H9 (cell line): ENCODE results near the gene PIK3CD. TPM values are rescaled to one million over a fixed set of nuclear protein-coding genes. Genes with fewer than 3 reads are reported as not detected.
A peak's percentile ranks its signal among the peaks of the same experiment; 100 is the strongest.

Source experiments
- DNase-seq: peaks from one replicate; pipeline ENCODE4 v3.0.0-alpha.2; 2017
- H2AFZ ChIP-seq: one replicate; pipeline ENCODE4 v1.6.1; 2013; ENCODE audit warnings: mild to moderate bottlenecking, low read length, control low read depth, moderate library complexity
- H2AK5ac ChIP-seq: 2 replicates; pipeline ENCODE4 v1.6.1; 2013; ENCODE audit warnings: low read length, control low read depth, mixed read lengths; ENCODE audit not compliant: insufficient read length
- H2BK120ac ChIP-seq: one replicate; pipeline ENCODE4 v1.6.1; 2013; ENCODE audit warnings: low read depth, mild to moderate bottlenecking, low read length, control low read depth, inconsistent platforms; ENCODE audit not compliant: poor library complexity, severe bottlenecking
- H2BK12ac ChIP-seq: 2 replicates; pipeline ENCODE4 v1.6.1; 2013; ENCODE audit warnings: low read length, control low read depth, mixed read lengths, low read depth; ENCODE audit not compliant: insufficient read length
- H2BK15ac ChIP-seq: 2 replicates; pipeline ENCODE4 v1.6.1; 2013; ENCODE audit warnings: low read depth, low read length, control low read depth
- H2BK20ac ChIP-seq: one replicate; pipeline ENCODE4 v1.6.1; 2013; ENCODE audit warnings: low read depth, mild to moderate bottlenecking, low read length, control low read depth, inconsistent platforms; ENCODE audit not compliant: poor library complexity, severe bottlenecking
- H2BK5ac ChIP-seq: 2 replicates; pipeline ENCODE4 v1.6.1; 2013; ENCODE audit warnings: low read length, control low read depth, mixed read lengths; ENCODE audit not compliant: insufficient read length
- H3K14ac ChIP-seq: 2 replicates; pipeline ENCODE4 v1.6.1; 2013; ENCODE audit warnings: low read length, control low read depth; ENCODE audit not compliant: insufficient read depth
- H3K18ac ChIP-seq: 2 replicates; pipeline ENCODE4 v1.6.1; 2013; ENCODE audit warnings: low read depth, mild to moderate bottlenecking, mixed read lengths, low read length, control low read depth; ENCODE audit not compliant: insufficient read length
- H3K23ac ChIP-seq: 2 replicates; pipeline ENCODE4 v1.6.1; 2013; ENCODE audit warnings: low read length, control low read depth, mixed read lengths, low read depth; ENCODE audit not compliant: insufficient read length
- H3K23me2 ChIP-seq: 2 replicates; pipeline ENCODE4 v1.6.1; 2013; ENCODE audit warnings: low read depth, mild to moderate bottlenecking, mixed read lengths, low read length, control low read depth; ENCODE audit not compliant: insufficient read length, poor library complexity, severe bottlenecking
- H3K27ac ChIP-seq: 2 replicates; pipeline ENCODE4 v1.5.1; 2013; ENCODE audit warnings: low read length, control low read depth, mixed read lengths, low read depth; ENCODE audit not compliant: insufficient read length
- H3K27me3 ChIP-seq: 2 replicates; pipeline ENCODE4 v1.6.1; 2013; ENCODE audit warnings: low read length, control low read depth, inconsistent platforms; ENCODE audit not compliant: insufficient read depth
- H3K4ac ChIP-seq: 2 replicates; pipeline ENCODE4 v1.6.1; 2013; ENCODE audit warnings: low read depth, mild to moderate bottlenecking, control low read depth, inconsistent platforms, low read length, moderate library complexity
- H3K4me1 ChIP-seq: 2 replicates; pipeline ENCODE4 v1.6.1; 2013; ENCODE audit warnings: low read length, control low read depth, inconsistent platforms; ENCODE audit not compliant: insufficient read depth
- H3K4me2 ChIP-seq: 2 replicates; pipeline ENCODE4 v1.6.1; 2013; ENCODE audit warnings: low read length, control low read depth, mixed read lengths; ENCODE audit not compliant: insufficient read length, insufficient read depth
- H3K56ac ChIP-seq: 2 replicates; pipeline ENCODE4 v1.6.1; 2013; ENCODE audit warnings: low read depth, mild to moderate bottlenecking, mixed read lengths, low read length, control low read depth; ENCODE audit not compliant: insufficient read length
- H3K79me1 ChIP-seq: 2 replicates; pipeline ENCODE4 v1.6.1; 2013; ENCODE audit warnings: low read depth, mild to moderate bottlenecking, moderate library complexity, low read length, control low read depth, inconsistent platforms; ENCODE audit not compliant: insufficient read depth, poor library complexity, severe bottlenecking
- H3K79me2 ChIP-seq: 2 replicates; pipeline ENCODE4 v1.6.1; 2013; ENCODE audit warnings: low read length, control low read depth, inconsistent platforms; ENCODE audit not compliant: insufficient read depth
- H3K9ac ChIP-seq: 2 replicates; pipeline ENCODE4 v1.6.1; 2013; ENCODE audit warnings: low read length, control low read depth, mixed read lengths; ENCODE audit not compliant: insufficient read length; ENCODE audit errors: extremely low read depth
- H3K9me3 ChIP-seq: one replicate; pipeline ENCODE4 v1.6.1; 2013; ENCODE audit warnings: low read depth, low read length, inconsistent platforms; ENCODE audit not compliant: control insufficient read depth
- H3T11ph ChIP-seq: one replicate; pipeline ENCODE4 v1.6.1; 2013; ENCODE audit warnings: mild to moderate bottlenecking, low read length, control low read depth, inconsistent platforms
- H4K20me1 ChIP-seq: one replicate; pipeline ENCODE4 v1.6.1; 2013; ENCODE audit not compliant: control insufficient read depth, insufficient read length, insufficient read depth
- H4K5ac ChIP-seq: 2 replicates; pipeline ENCODE4 v1.6.1; 2013; ENCODE audit warnings: low read depth, mild to moderate bottlenecking, mixed read lengths, low read length, control low read depth; ENCODE audit not compliant: insufficient read length
- H4K8ac ChIP-seq: replicated peaks from 2 replicates; pipeline ENCODE4 v1.6.1; 2013; ENCODE audit warnings: low read length, control low read depth, mixed read lengths, low read depth; ENCODE audit not compliant: insufficient read length
- H4K91ac ChIP-seq: 2 replicates; pipeline ENCODE4 v1.6.1; 2013; ENCODE audit warnings: low read depth, mild to moderate bottlenecking, moderate library complexity, mixed read lengths, low read length, control low read depth; ENCODE audit not compliant: insufficient read length
- H3K27ac Mint-ChIP-seq, 3 experiments: 2 replicates in 2 of 3; 3 replicates in 1 of 3; pipeline ENCODE4 v1.8.0; 2020 to 2021; ENCODE audit warnings: mixed read lengths in 3 of 3, mild to moderate bottlenecking in 1 of 3, moderate library complexity in 1 of 3
- H3K27me3 Mint-ChIP-seq: 2 replicates; pipeline ENCODE4 v1.8.0; 2021; ENCODE audit warnings: low read depth, mild to moderate bottlenecking, moderate library complexity, mixed read lengths
- H3K36me3 Mint-ChIP-seq, 3 experiments: 2 replicates in 2 of 3; 3 replicates in 1 of 3; pipeline ENCODE4 v1.8.0; 2020 to 2021; ENCODE audit warnings: low read depth in 3 of 3, mixed read lengths in 3 of 3; ENCODE audit not compliant: insufficient read depth in 1 of 3
- H3K4me1 Mint-ChIP-seq, 2 experiments: 2 replicates each; pipeline ENCODE4 v1.8.0; 2020; ENCODE audit warnings: mixed read lengths in 2 of 2
- H3K4me3 Mint-ChIP-seq, 2 experiments: 2 replicates in 1 of 2; 3 replicates in 1 of 2; pipeline ENCODE4 v1.8.0; 2020 to 2021; ENCODE audit warnings: mild to moderate bottlenecking in 2 of 2, mixed read lengths in 2 of 2, moderate library complexity in 1 of 2
- H3K9me3 Mint-ChIP-seq, 2 experiments: 2 replicates in 1 of 2; 3 replicates in 1 of 2; pipeline ENCODE4 v1.8.0; 2020; ENCODE audit warnings: mild to moderate bottlenecking in 2 of 2, mixed read lengths in 2 of 2, moderate library complexity in 1 of 2
- CTCF ChIP-seq: fragments of 200-600 bp; sonication (generic); conservative IDR thresholded peaks from 3 replicates; pipeline ENCODE4 v1.8.0; 2021; ENCODE audit warnings: antibody characterized with exemption, mild to moderate bottlenecking
- WGBS: extraction: QIAGEN DNeasy Blood & Tissue Kit; methylation state at CpG from one replicate; pipeline ENCODE4 v1.1.7; 2013; ENCODE audit warnings: missing lambda C conversion rate, low lambda C conversion rate, mixed read lengths; ENCODE audit not compliant: insufficient read length; ENCODE audit errors: extremely low coverage; 5-methylcytosine and 5-hydroxymethylcytosine counted together
- total RNA-seq: library from RNA; stranded (reverse); gene quantifications from 2 replicates; pipeline ENCODE4 v1.2.1, GENCODE V29; 2021

PIK3CD gene
- total RNA-seq, 1 experiment from 2014 or later = 10.0 TPM

DNA sequence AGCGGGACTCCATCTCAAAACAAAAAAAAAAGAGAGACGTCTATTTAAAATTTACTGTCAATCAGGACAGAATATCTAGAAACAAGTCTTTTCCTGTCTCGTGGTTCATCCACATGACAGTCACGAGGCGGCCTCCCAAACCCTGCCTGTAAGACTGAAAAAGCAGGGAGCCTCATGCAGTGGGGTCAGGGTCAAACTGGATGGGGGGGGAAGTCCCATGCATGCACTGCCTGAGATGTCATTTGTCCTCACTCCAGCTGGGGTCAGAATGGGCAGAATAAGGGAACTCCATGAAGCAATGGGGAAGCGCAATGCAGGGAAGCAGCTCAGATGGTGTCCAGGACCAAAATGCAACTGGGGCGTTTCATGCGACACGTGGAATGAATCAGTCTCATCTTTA is 85.5 kb downstream of the PIK3CD start:
- H3K9ac ChIP-seq = no peak overlapping the region
- no peak overlapping the region for H2BK15ac ChIP-seq
- H2AFZ ChIP-seq = no peak overlapping the region
- no peak overlapping the region for H3T11ph ChIP-seq
- TF ChIP-seq CTCF = no peak
- H4K91ac ChIP-seq = no peak overlapping the region
- H3K4ac ChIP-seq = no peak overlapping the region
- no peak overlapping the region for H3K56ac ChIP-seq
- Mint-ChIP-seq H3K4me3 (no peak overlapping the region), H3K9me3 (no peaks in the 10 kb centered on the region), H3K27me3 (peaks cover 2% of the 10 kb centered on the region; the same call in 1 of the 2 replicates), H3K36me3 (peaks cover 63 to 98% (median 78%) of the 10 kb centered on the region in 3 experiments), H3K27ac (peak overlapping the region in 2 of 3 experiments; percentile 7 to 65; a peak in 4 of 7 replicates), H3K4me1 (no peaks in the 10 kb centered on the region)
- H2BK120ac ChIP-seq = no peak overlapping the region
- H3K14ac ChIP-seq = no peak overlapping the region
- H3K9me3 ChIP-seq = peaks cover 5% of the 10 kb centered on the region
- H3K4me2 ChIP-seq = no peak overlapping the region
- no peaks in the 10 kb centered on the region for H3K27me3 ChIP-seq
- no peaks in the 10 kb centered on the region for H3K23me2 ChIP-seq
- H4K20me1 ChIP-seq = no peaks in the 10 kb centered on the region
- H3K79me2 ChIP-seq = no peaks in the 10 kb centered on the region
- no peak overlapping the region for H3K23ac ChIP-seq
- no peak for DNase-seq
- no CpG with 5 or more reads among the region's 9 CpGs for WGBS
- H2BK5ac ChIP-seq = no peak overlapping the region
- no peaks in the 10 kb centered on the region for H3K79me1 ChIP-seq
- H4K8ac ChIP-seq = no peak overlapping the region
- H3K4me1 ChIP-seq = no peaks in the 10 kb centered on the region
- H3K27ac ChIP-seq = no peak overlapping the region
- no peak overlapping the region for H2BK20ac ChIP-seq
- no peak overlapping the region for H2BK12ac ChIP-seq
- no peak overlapping the region for H3K18ac ChIP-seq
- no peak overlapping the region for H4K5ac ChIP-seq
- H2AK5ac ChIP-seq = no peak overlapping the region
